Suppressor macrophage (primary cell): Measurements from ENCODE around the gene SLC46A1.

Experiments
- DNase-seq, 4 experiments: peaks; one replicate each; pipeline ENCODE4 v3.0.0-alpha.2; 2020 to 2022

SLC46A1 gene

DNA sequence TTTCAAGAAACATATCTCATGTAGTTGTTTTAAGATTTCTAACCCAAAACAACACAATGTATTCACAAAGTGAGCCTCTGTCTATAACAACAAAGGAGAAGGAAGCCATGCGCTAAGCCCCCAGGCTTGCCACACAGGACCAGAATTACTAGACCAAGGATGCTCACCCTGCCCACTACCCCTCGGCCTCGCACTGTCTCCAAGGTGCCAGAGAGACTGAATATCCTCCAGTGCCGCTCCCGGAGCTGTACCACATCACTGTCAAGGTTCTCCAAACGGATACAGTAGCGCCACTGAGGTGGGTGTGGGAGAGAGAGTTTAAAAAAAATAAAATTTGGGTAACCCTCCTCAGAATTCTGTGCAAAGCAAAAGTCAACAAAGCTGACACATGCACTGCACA is 55.7 kb downstream of the SLC46A1 start:
- DNase-seq: no peak

DNA sequence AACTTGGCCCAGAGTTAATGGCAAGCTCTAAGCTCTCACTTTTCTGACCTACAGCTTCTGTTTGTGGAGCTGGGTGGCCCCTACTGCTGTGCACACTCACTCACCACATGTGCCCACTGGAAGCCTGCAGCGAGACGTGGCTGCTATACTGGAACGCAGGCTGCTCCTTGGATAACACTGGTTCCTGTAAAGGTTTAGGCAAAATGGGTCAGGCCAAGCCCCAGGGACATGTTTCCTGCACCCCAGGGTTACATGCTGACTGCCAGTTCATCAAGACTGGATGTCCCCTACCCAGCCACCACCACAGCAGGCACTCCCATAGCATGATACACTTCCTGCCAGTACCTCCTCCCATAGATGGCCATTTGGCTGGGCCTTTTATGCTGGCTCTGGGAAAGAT is 57.0 kb downstream of the SLC46A1 start:
- no peak for DNase-seq

DNA sequence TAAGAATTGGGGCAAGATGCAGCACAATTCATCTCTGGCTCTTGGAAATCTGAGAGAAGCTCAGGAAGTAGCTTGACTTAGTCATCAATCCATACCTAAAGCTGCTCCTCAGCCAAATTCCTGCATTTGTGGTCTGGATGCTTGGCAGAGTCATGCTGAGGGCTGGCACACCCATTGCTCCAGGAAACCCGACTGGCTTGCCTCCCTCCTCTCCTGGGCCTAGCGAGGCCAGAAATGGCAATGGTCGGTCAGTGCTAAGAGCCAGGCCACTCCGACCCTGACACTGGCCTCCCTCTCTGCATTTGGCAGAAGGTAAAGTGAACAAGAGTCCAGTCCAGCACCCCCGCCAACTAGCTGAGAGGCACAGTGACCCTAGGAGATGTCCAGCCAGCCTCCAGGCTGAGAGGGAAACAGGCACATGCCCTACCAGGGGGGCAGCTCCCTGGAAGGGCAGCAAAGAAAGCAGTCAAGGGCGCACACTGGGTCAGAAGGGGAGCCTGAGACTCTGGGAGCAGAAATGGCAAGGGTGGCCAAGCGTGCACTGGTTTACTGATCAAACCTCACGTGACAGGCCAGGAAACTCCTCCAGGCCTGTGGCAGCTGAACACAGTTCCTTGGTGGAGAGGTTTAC is 58.6 kb downstream of the SLC46A1 start:
- no peak for DNase-seq

DNA sequence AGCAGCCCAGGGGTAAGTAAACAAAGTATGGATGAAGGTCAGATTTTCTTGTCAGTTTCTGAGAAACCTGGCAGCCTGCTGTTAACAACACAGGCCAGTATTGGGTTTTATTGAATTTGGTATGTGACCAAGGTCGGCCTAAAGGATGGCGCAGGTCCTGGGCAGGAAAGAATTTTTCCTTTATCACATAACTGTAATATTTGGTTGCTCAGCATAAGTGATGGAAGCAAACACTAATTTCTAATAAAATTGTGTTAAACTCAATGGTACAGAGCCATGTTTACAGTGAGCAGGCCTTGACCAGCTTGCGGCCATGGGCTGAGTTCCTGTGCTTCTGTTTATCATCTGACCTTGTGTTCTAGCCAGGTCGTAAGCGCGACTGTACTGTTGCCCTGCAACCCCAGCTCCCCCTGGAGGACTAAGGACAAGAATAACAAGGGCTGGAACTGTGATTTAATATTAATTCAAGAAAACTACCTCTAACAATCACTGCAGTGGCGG is 59.2 kb downstream of the SLC46A1 start:
- peak in 1 of 4 experiments; percentile 10 for DNase-seq

DNA sequence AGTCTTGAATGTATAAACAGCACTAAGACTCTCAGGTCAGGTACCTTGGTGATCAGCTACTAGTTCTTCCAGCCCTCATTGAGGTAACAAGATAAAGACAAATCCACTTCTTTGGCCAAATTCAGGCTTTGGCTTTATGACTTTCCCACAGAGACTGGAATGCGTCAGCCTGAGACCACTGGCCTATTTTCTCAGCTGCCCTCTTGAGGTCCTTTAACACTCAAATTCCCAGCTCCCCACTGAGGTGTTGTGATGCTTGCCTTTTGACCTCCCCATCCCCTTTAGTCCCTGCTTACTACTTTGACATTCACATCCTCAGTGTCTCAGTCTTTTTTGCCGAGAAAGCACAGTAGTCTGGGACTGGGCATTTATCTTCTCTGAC is 59.8 kb downstream of the SLC46A1 start:
- DNase-seq: no peak

DNA sequence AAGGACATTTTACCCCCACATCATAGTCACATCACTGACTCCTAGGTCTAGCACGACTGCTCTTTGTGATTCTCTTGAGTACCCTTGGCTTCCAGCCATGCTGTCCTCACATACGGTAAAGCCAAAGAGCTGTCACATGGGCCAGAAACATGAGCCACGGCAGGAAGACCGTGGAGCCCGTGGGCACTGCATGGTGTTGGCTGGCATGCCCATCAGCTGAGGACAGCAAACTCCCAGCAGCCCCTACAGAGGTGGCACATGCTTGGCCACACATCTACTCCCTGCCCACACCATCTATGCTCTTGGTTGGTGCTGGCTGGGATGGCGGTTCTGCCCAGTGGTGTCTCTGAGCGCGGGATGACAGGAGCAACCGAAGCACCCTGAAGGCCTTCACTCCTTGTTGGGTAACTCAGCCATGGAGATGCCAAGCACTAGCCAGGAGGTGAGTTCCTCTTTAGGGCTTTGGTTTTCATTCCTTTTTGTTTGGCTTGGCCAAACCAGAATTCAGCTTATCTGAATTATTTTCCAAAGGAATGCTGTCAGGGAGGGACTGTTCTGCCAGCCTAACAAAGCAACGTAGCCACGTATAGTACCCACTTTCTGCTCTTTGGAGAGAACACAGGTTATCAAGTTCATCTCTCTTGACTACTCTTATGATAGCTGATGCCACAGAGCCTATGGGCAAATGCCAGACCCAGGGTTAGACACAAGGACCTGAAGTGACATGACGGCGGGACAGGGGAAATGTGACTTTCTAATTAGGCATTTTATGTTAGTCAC is 60.4 kb downstream of the SLC46A1 start:
- DNase-seq: no peak
